Chondrocyte (in vitro differentiated cells): ENCODE results near the gene PUS7L. TPM values are rescaled to one million over a fixed set of nuclear protein-coding genes. Genes with fewer than 3 reads are reported as not detected.
A peak's percentile ranks its signal among the peaks of the same experiment; 100 is the strongest.

Source experiments
- DNase-seq: peaks from one replicate; pipeline ENCODE4 v3.0.0; 2021; ENCODE audit warnings: mixed read lengths, low spot score
- H3K27ac Mint-ChIP-seq: one replicate; pipeline ENCODE4 v1.8.0; 2021; ENCODE audit warnings: mild to moderate bottlenecking, moderate library complexity, mixed read lengths; ENCODE audit not compliant: unreplicated experiment
- H3K27me3 Mint-ChIP-seq: 2 replicates; pipeline ENCODE4 v1.8.0; 2021; ENCODE audit warnings: low read depth, mixed read lengths
- H3K36me3 Mint-ChIP-seq: 2 replicates; pipeline ENCODE4 v1.8.0; 2021; ENCODE audit warnings: low read depth, mixed read lengths
- H3K4me1 Mint-ChIP-seq: 2 replicates; pipeline ENCODE4 v1.8.0; 2021; ENCODE audit warnings: low read depth, mild to moderate bottlenecking, mixed read lengths
- H3K4me3 Mint-ChIP-seq: one replicate; pipeline ENCODE4 v1.8.0; 2021; ENCODE audit warnings: mild to moderate bottlenecking, moderate library complexity, mixed read lengths; ENCODE audit not compliant: unreplicated experiment
- H3K9me3 Mint-ChIP-seq: 2 replicates; pipeline ENCODE4 v1.8.0; 2021; ENCODE audit warnings: low read depth, mixed read lengths
- CTCF ChIP-seq: fragments of 200-600 bp; sonication (generic); IDR thresholded peaks from 2 replicates; pipeline ENCODE4 v1.5.0; 2021; ENCODE audit warnings: antibody characterized with exemption, mild to moderate bottlenecking, moderate library complexity
- long read RNA-seq: library from polyadenylated mRNA; stranded (forward); transcript quantifications from one replicate; pipeline ENCODE4 v2.0.0, GENCODE V29; 2021
- total RNA-seq: library from RNA; stranded (reverse); gene quantifications from 3 replicates; pipeline ENCODE4 v1.2.1, GENCODE V29; 2021

The PUS7L gene
- 6.9 to 14.1 TPM (median 7.7 TPM) in 3 replicates for total RNA-seq
- long read RNA-seq, full-length matches to known transcripts: 6 of 7 reads
- long read RNA-seq, partial matches to known transcripts: 0 of 7 reads
- long read RNA-seq, other reads (novel, unspliced or antisense): 1 of 7 reads

- H3K36me3 Mint-ChIP-seq: peaks cover 5% of the 10 kb centered on the region
- peak; percentile 90 for DNase-seq
- H3K4me1 Mint-ChIP-seq: peaks cover 19% of the 10 kb centered on the region
- peak; percentile 57 for TF ChIP-seq CTCF
- no peaks in the 10 kb centered on the region for H3K27me3 Mint-ChIP-seq
- no peaks in the 10 kb centered on the region for H3K9me3 Mint-ChIP-seq
- peak within 1 kb of the TSS; percentile 91 for H3K27ac Mint-ChIP-seq
- peak within 1 kb of the TSS; percentile 85 for H3K4me3 Mint-ChIP-seq
Observed at GRCh38 chr12:43758728-43759563, at the start of gene PUS7L, which contains the start of gene IRAK4. Gene PUS7L (minus strand): TSS chr12:43758790. CDS start chr12:43755245, 3,545 bp downstream. Gene IRAK4 (plus strand): TSS chr12:43758951. CDS start chr12:43768112, 9,161 bp downstream.

GRCh38 chr12:43807386-43807785 is 48.8 kb upstream of the PUS7L start:
- Mint-ChIP-seq H3K4me3 (no peak overlapping the region), H3K9me3 (no peaks in the 10 kb centered on the region), H3K36me3 (peaks cover 3% of the 10 kb centered on the region), H3K27ac (no peak overlapping the region), H3K4me1 (peaks cover 26% of the 10 kb centered on the region), H3K27me3 (no peaks in the 10 kb centered on the region)
- TF ChIP-seq CTCF: no peak
- DNase-seq: no peak

GRCh38 chr12:43806737-43807072 is 48.1 kb upstream of the PUS7L start:
- Mint-ChIP-seq H3K36me3 (peaks cover 3% of the 10 kb centered on the region), H3K4me3 (peak overlapping the region; percentile 99), H3K4me1 (peaks cover 26% of the 10 kb centered on the region), H3K27me3 (no peaks in the 10 kb centered on the region), H3K27ac (peak overlapping the region; percentile 100), H3K9me3 (no peaks in the 10 kb centered on the region)
- no peak for TF ChIP-seq CTCF
- no peak for DNase-seq

- no peaks in the 10 kb centered on the region for H3K27me3 Mint-ChIP-seq
Observed at GRCh38 chr12:43805860-43806736, 47.5 kb upstream of the PUS7L start, which contains the start of gene TWF1. Gene TWF1 (minus strand): TSS chr12:43806317. CDS start chr12:43806245, 72 bp downstream.

More at GRCh38 chr12:43805860-43806736, 47.5 kb upstream of the PUS7L start, which contains the start of gene TWF1:
- peak within 1 kb of the TSS; percentile 100 for H3K27ac Mint-ChIP-seq
- peak within 1 kb of the TSS; percentile 99 for H3K4me3 Mint-ChIP-seq
- H3K4me1 Mint-ChIP-seq: peaks cover 26% of the 10 kb centered on the region
- peak; percentile 73 for TF ChIP-seq CTCF
- peaks cover 5% of the 10 kb centered on the region for H3K36me3 Mint-ChIP-seq
- H3K9me3 Mint-ChIP-seq: no peaks in the 10 kb centered on the region
- peak; percentile 95 for DNase-seq
